Panc1 (cell line): Measurements from ENCODE around the gene CDK19. TPM values are rescaled to one million over a fixed set of nuclear protein-coding genes. Genes with fewer than 3 reads are reported as not detected.

Experiments used
- ATAC-seq: fragments of 200-7000 bp; cut with Tn5 transposase; 2 replicates; pipeline ENCODE4 v1.9.1; 2020; ENCODE audit warnings: mild to moderate bottlenecking, moderate library complexity
- BruUV-seq: library from RNA; stranded (reverse); fragments of 400-500 nt; replicated peaks from 2 replicates; lab custom pipeline; 2021; lab: Mats Ljungman, UMichigan
- CTCF ChIA-PET: fragments of 300-600 bp; sonication (Branson Sonifier 250); formaldehyde crosslinking; loops from one replicate; lab custom pipeline; 2022; ENCODE audit warnings: antibody characterized with exemption; lab: Charles Lee
- POLR2A ChIA-PET: fragments of 300-600 bp; sonication (Branson Sonifier 250); formaldehyde crosslinking; loops from one replicate; lab custom pipeline; 2022; ENCODE audit warnings: antibody characterized with exemption; lab: Charles Lee
- DNase-seq: peaks from one replicate; pipeline ENCODE4 v3.0.0-alpha.2; 2010; ENCODE audit warnings: low read depth, low spot score
- H3K27ac ChIP-seq: 2 replicates; pipeline ENCODE4 v1.5.1; 2011; ENCODE audit warnings: mild to moderate bottlenecking, low read length, inconsistent platforms
- H3K27me3 ChIP-seq: fragments of 200-500 bp; sonication (Bioruptor generic); 2 replicates; pipeline ENCODE4 v1.6.0; 2014; ENCODE audit warnings: low read length, inconsistent platforms; ENCODE audit not compliant: control insufficient read depth, insufficient read depth
- H3K36me3 ChIP-seq: fragments of 200-500 bp; sonication (Bioruptor generic); 2 replicates; pipeline ENCODE4 v1.5.1; 2014; ENCODE audit warnings: inconsistent platforms, mild to moderate bottlenecking, low read length, moderate library complexity; ENCODE audit not compliant: control insufficient read depth, insufficient read depth
- H3K4me1 ChIP-seq: 2 replicates; pipeline ENCODE4 v1.5.1; 2011; ENCODE audit warnings: inconsistent platforms, mild to moderate bottlenecking, low read length, moderate library complexity; ENCODE audit not compliant: control insufficient read depth, insufficient read depth
- H3K4me3 ChIP-seq, 2 experiments: 2 replicates each; pipeline ENCODE4 v1.5.1; 2011 to 2012; ENCODE audit warnings: low read depth in 2 of 2, low read length in 2 of 2, mild to moderate bottlenecking in 2 of 2, inconsistent platforms in 1 of 2, moderate library complexity in 1 of 2
- H3K9me3 ChIP-seq: fragments of 200-500 bp; sonication (Bioruptor generic); 2 replicates; pipeline ENCODE4 v1.5.1; 2014; ENCODE audit warnings: low read depth, mild to moderate bottlenecking, inconsistent platforms, low read length, moderate library complexity; ENCODE audit not compliant: control insufficient read depth, insufficient read depth
- CTCF ChIP-seq: fragments of 450-650 bp; IDR thresholded peaks from 2 replicates; pipeline ENCODE4 v1.5.1; 2017; ENCODE audit warnings: mild to moderate bottlenecking
- POLR2AphosphoS5 ChIP-seq: IDR thresholded peaks from 2 replicates; pipeline ENCODE4 v1.6.1; 2012; ENCODE audit warnings: mild to moderate bottlenecking, low read depth, low read length, moderate library complexity
- REST ChIP-seq, 2 experiments: IDR thresholded peaks; 2 replicates each; pipeline ENCODE4 v1.6.1; 2011 to 2012; ENCODE audit warnings: low read depth in 2 of 2, control low read depth in 1 of 2, low read length in 1 of 2, mild to moderate bottlenecking in 1 of 2, moderate library complexity in 1 of 2; ENCODE audit not compliant: insufficient read depth in 1 of 2
- SIN3A ChIP-seq: IDR thresholded peaks from 2 replicates; pipeline ENCODE4 v1.6.1; 2012; ENCODE audit warnings: low read depth, mild to moderate bottlenecking, low read length, moderate library complexity, borderline replicate concordance; ENCODE audit not compliant: insufficient read depth
- TCF7L2 ChIP-seq: IDR thresholded peaks from 2 replicates; pipeline ENCODE4 v1.6.1; 2011; ENCODE audit warnings: mild to moderate bottlenecking, low read depth, low read length, inconsistent platforms
- in situ Hi-C: cut with HindIII; loops from 2 replicates; pipeline ENCODE4 v1.10.0; 2016; ENCODE audit warnings: low sequenced_read_pairs, low pct_unique_long_range_greater_than_20kb
- intact Hi-C: fragments of 100-400 bp; cut with micrococcal nuclease; formaldehyde crosslinking; loops from one replicate; pipeline ENCODE4 v1.10.0; 2022; ENCODE audit not compliant: unreplicated experiment
- total RNA-seq: library from RNA; stranded (reverse); gene quantifications from one replicate; pipeline ENCODE4 v1.2.1, GENCODE V29; 2021; ENCODE audit not compliant: unreplicated experiment

The CDK19 gene
- total RNA-seq, 1 experiment from 2014 or later, result 48.4 TPM

GRCh38 chr6:110633731-110634213 is 181.5 kb downstream of the CDK19 start:
- H3K4me1 ChIP-seq, result no peaks in the 10 kb centered on the region
- H3K4me3 ChIP-seq, result no peak overlapping the region
- POLR2A ChIA-PET, result interaction anchor here (0.7 kb wide), 1 partner anchor 66 kb away, joined by 3 read pairs; no protein-coding TSS in a partner anchor
- no peak overlapping the region for H3K27ac ChIP-seq
- H3K27me3 ChIP-seq, result no peaks in the 10 kb centered on the region
- BruUV-seq, result no TSS peak
- in situ Hi-C loops, result no loop called here
- ATAC-seq (no peak), DNase-seq (no peak)
- no peaks in the 10 kb centered on the region for H3K36me3 ChIP-seq
- intact Hi-C loops, result no loop called here
- H3K9me3 ChIP-seq, result no peaks in the 10 kb centered on the region
- no peak for TF ChIP-seq POLR2AphosphoS5
- no peak for TF ChIP-seq REST (IDR thresholded peaks at IDR 0.05; ENCODE audit: insufficient read depth in 1 of 2, low read depth in 2 of 2, low read length in 1 of 2)
- TF ChIP-seq CTCF, result no peak
- TF ChIP-seq SIN3A, result no peak
- CTCF ChIA-PET, result interaction anchor here (0.6 kb wide), 1 partner anchor 77 kb away, joined by 3 read pairs; no protein-coding TSS in a partner anchor

GRCh38 chr6:110629153-110629552 is 186.1 kb downstream of the CDK19 start:
- Histone ChIP-seq H3K27ac (no peak overlapping the region), H3K4me3 (no peak overlapping the region), H3K27me3 (no peaks in the 10 kb centered on the region), H3K4me1 (no peaks in the 10 kb centered on the region), H3K9me3 (no peaks in the 10 kb centered on the region), H3K36me3 (no peaks in the 10 kb centered on the region)
- ChIA-PET POLR2A (no interaction called here), CTCF (no interaction called here)
- ATAC-seq (no peak), DNase-seq (no peak)
- BruUV-seq, result no TSS peak
- intact Hi-C loops (no loop called here), in situ Hi-C loops (no loop called here)
- TF ChIP-seq TCF7L2 (no peak), CTCF (no peak), POLR2AphosphoS5 (no peak), REST (IDR thresholded peaks at IDR 0.05; ENCODE audit: insufficient read depth in 1 of 2, low read depth in 2 of 2, low read length in 1 of 2) (no peak), SIN3A (no peak)
